Stimulated activated CD8-positive, alpha-beta memory T cell treated with anti-CD3 and anti-CD28 coated beads, Interleukin-7, amount 100 ng/mL, for 1 hour (primary cell): ENCODE measurements around the gene NKX1-2.
"Not testable (repeated sequence)": the region's sequence is repeated elsewhere in the genome, so short reads cannot be mapped to it uniquely, and the experiment has no call there.

Experiments used
- DNase-seq, 2 donors: peaks; one replicate each; pipeline ENCODE4 v3.0.0-alpha.2; 2020; ENCODE audit warnings: low read depth in 2 of 2

NKX1-2 gene

GRCh38 chr10:124451276-124451675 is 1.4 kb upstream of the NKX1-2 start:
- no peak for DNase-seq

GRCh38 chr10:124450783-124451057 is 885 bp upstream of the NKX1-2 start:
- DNase-seq = no peak

- DNase-seq = no peak
These were observed 444 bp downstream of the NKX1-2 start for GRCh38 chr10:124449170-124450011.

GRCh38 chr10:124448696-124449169 is 1.1 kb downstream of the NKX1-2 start:
- no peak for DNase-seq

GRCh38 chr10:124447751-124448466 is 1.9 kb downstream of the NKX1-2 start:
- DNase-seq = no peak

GRCh38 chr10:124446830-124447750 is 2.7 kb downstream of the NKX1-2 start:
- DNase-seq = no peak

GRCh38 chr10:124441694-124442093 is 8.1 kb downstream of the NKX1-2 start:
- not testable (repeated sequence) for DNase-seq

GRCh38 chr10:124436191-124436638 is 13.6 kb downstream of the NKX1-2 start:
- DNase-seq = no peak

- DNase-seq = not testable (repeated sequence)
These were observed 14.2 kb downstream of the NKX1-2 start for GRCh38 chr10:124435683-124436082.

- DNase-seq = no peak
These were observed 16.4 kb downstream of the NKX1-2 start for GRCh38 chr10:124433461-124433860.

GRCh38 chr10:124430077-124430476 is 19.8 kb downstream of the NKX1-2 start:
- DNase-seq = no peak

- no peak for DNase-seq
These were observed 20.3 kb downstream of the NKX1-2 start for GRCh38 chr10:124429576-124429975.

GRCh38 chr10:124428207-124428777 is 21.5 kb downstream of the NKX1-2 start:
- no peak for DNase-seq

- DNase-seq = no peak
These were observed 24.4 kb downstream of the NKX1-2 start for GRCh38 chr10:124425227-124425962.

- DNase-seq = no peak
These were observed 26.0 kb downstream of the NKX1-2 start for GRCh38 chr10:124423813-124424212.

GRCh38 chr10:124422742-124423141 is 27.1 kb downstream of the NKX1-2 start:
- no peak for DNase-seq

GRCh38 chr10:124420254-124420653 is 29.6 kb downstream of the NKX1-2 start:
- DNase-seq = no peak

GRCh38 chr10:124419635-124420034 is 30.2 kb downstream of the NKX1-2 start:
- no peak for DNase-seq

- DNase-seq = peak; percentile 89 to 92
These were observed 30.9 kb downstream of the NKX1-2 start, which contains the start of gene OAT for GRCh38 chr10:124418726-124419501. TSS of gene OAT (minus strand) at chr10:124418923. CDS start at chr10:124412171, 6,752 bp downstream.
